WTC11 (cell line): Measurements from ENCODE around the gene PARD3B. TPM values are rescaled to one million over a fixed set of nuclear protein-coding genes. Genes with fewer than 3 reads are reported as not detected.

ENCODE experiments used
- ATAC-seq: fragments of 200-7000 bp; cut with Tn5 transposase; 2 replicates; pipeline ENCODE4 v1.10.0; 2021; ENCODE audit warnings: mild to moderate bottlenecking, moderate library complexity
- CTCF ChIA-PET: fragments of 300-600 bp; sonication (Branson Sonifier 250); formaldehyde crosslinking; loops from one replicate; lab custom pipeline; 2021; ENCODE audit warnings: antibody characterized with exemption; lab: Charles Lee
- POLR2A ChIA-PET: fragments of 350-600 bp; sonication (Branson Sonifier 250); formaldehyde crosslinking; loops from one replicate; lab custom pipeline; 2021; ENCODE audit warnings: antibody characterized with exemption; lab: Charles Lee
- DNase-seq: peaks from one replicate; pipeline ENCODE4 v3.0.0; 2021; ENCODE audit warnings: low spot score
- H3K27ac Mint-ChIP-seq: 2 replicates; pipeline ENCODE4 v1.8.0; 2021; ENCODE audit warnings: mixed read lengths
- H3K27me3 Mint-ChIP-seq: 2 replicates; pipeline ENCODE4 v1.8.0; 2021; ENCODE audit warnings: low read depth, mild to moderate bottlenecking, moderate library complexity, mixed read lengths
- H3K36me3 Mint-ChIP-seq: 2 replicates; pipeline ENCODE4 v1.8.0; 2021; ENCODE audit warnings: mixed read lengths
- H3K4me1 Mint-ChIP-seq: 2 replicates; pipeline ENCODE4 v1.8.0; 2022; ENCODE audit warnings: mixed read lengths
- H3K4me3 Mint-ChIP-seq: 2 replicates; pipeline ENCODE4 v1.8.0; 2021; ENCODE audit warnings: mild to moderate bottlenecking, moderate library complexity, mixed read lengths
- H3K9me3 Mint-ChIP-seq: 2 replicates; pipeline ENCODE4 v1.8.0; 2021; ENCODE audit warnings: mixed read lengths
- ARID4B ChIP-seq: sonication (generic); formaldehyde crosslinking; IDR thresholded peaks from 2 replicates; pipeline ENCODE4 v1.8.0; 2023; ENCODE audit warnings: missing genetic modification reagents, mild to moderate bottlenecking, borderline replicate concordance
- ATF2 ChIP-seq: sonication (generic); formaldehyde crosslinking; IDR thresholded peaks from 2 replicates; pipeline ENCODE4 v1.8.1; 2022; ENCODE audit warnings: low read depth, missing genetic modification reagents, borderline replicate concordance
- E2F1 ChIP-seq: sonication (generic); formaldehyde crosslinking; IDR thresholded peaks from 2 replicates; pipeline ENCODE4 v1.8.0; 2022; ENCODE audit warnings: mild to moderate bottlenecking, missing genetic modification reagents
- HMGXB4 ChIP-seq: sonication (generic); formaldehyde crosslinking; IDR thresholded peaks from 2 replicates; pipeline ENCODE4 v1.8.1; 2023; ENCODE audit warnings: mild to moderate bottlenecking, moderate library complexity, missing genetic modification reagents
- JAZF1 ChIP-seq: fragments of 250-450 bp; sonication (Bioruptor Pico); IDR thresholded peaks from 2 replicates; pipeline ENCODE4 v1.9.0; 2021; ENCODE audit warnings: moderate library complexity, mild to moderate bottlenecking, inconsistent platforms
- KAT7 ChIP-seq: sonication (generic); formaldehyde crosslinking; IDR thresholded peaks from 2 replicates; pipeline ENCODE4 v1.8.1; 2023; ENCODE audit warnings: missing genetic modification reagents, mild to moderate bottlenecking, borderline replicate concordance
- NR2C2 ChIP-seq: sonication (generic); formaldehyde crosslinking; IDR thresholded peaks from 2 replicates; pipeline ENCODE4 v1.8.0; 2022; ENCODE audit warnings: mild to moderate bottlenecking, missing genetic modification reagents
- NR3C1 ChIP-seq: sonication (generic); formaldehyde crosslinking; conservative IDR thresholded peaks from 2 replicates; pipeline ENCODE4 v1.8.1; 2023; ENCODE audit warnings: low read depth, mild to moderate bottlenecking, missing genetic modification reagents
- PRDM15 ChIP-seq: sonication (generic); formaldehyde crosslinking; IDR thresholded peaks from 2 replicates; pipeline ENCODE4 v1.8.0; 2022; ENCODE audit warnings: missing genetic modification reagents
- RELA ChIP-seq: sonication (generic); formaldehyde crosslinking; IDR thresholded peaks from 2 replicates; pipeline ENCODE4 v1.8.1; 2022; ENCODE audit warnings: missing genetic modification reagents, mild to moderate bottlenecking, borderline replicate concordance
- RORB ChIP-seq: fragments of 250-450 bp; sonication (Bioruptor Pico); IDR thresholded peaks from 2 replicates; pipeline ENCODE4 v1.9.0; 2021; ENCODE audit warnings: mild to moderate bottlenecking
- SMAD3 ChIP-seq: sonication (generic); formaldehyde crosslinking; IDR thresholded peaks from 2 replicates; pipeline ENCODE4 v1.8.0; 2022; ENCODE audit warnings: missing genetic modification reagents, mild to moderate bottlenecking, borderline replicate concordance
- TEAD4 ChIP-seq: sonication (generic); formaldehyde crosslinking; IDR thresholded peaks from 2 replicates; pipeline ENCODE4 v1.8.0; 2022; ENCODE audit warnings: mild to moderate bottlenecking, missing genetic modification reagents
- ZNF416 ChIP-seq: fragments of 250-450 bp; sonication (Bioruptor Pico); IDR thresholded peaks from 2 replicates; pipeline ENCODE4 v1.9.0; 2021; ENCODE audit warnings: mild to moderate bottlenecking, inconsistent platforms
- total RNA-seq: library from RNA; stranded (reverse); gene quantifications from 3 replicates; pipeline ENCODE4 v1.2.3, GENCODE V29; 2021

Gene PARD3B
- total RNA-seq, 1 experiment from 2014 or later: 5.6 TPM

GRCh38 chr2:204665207-204665606 is 119.9 kb downstream of the PARD3B start:
- TF ChIP-seq ARID4B (CRISPR knock-in tag) (no peak), E2F1 (no peak), KAT7 (CRISPR knock-in tag) (no peak), NR2C2 (no peak), RORB (CRISPR knock-in tag) (no peak), RELA (CRISPR knock-in tag) (no peak), SMAD3 (CRISPR knock-in tag) (no peak), NR3C1 (no peak), ZNF416 (CRISPR knock-in tag) (no peak), TEAD4 (CRISPR knock-in tag) (no peak), PRDM15 (CRISPR knock-in tag) (no peak), ATF2 (CRISPR knock-in tag) (no peak), JAZF1 (CRISPR knock-in tag) (no peak), HMGXB4 (CRISPR knock-in tag) (no peak)
- H3K9me3 Mint-ChIP-seq: no peaks in the 10 kb centered on the region
- ChIA-PET CTCF (interaction anchor here (1.0 to 1.1 kb wide), 4 partner anchors 27 to 487 kb away, joined by 3 to 5 read pairs (median 4); no protein-coding TSS in a partner anchor), POLR2A (no interaction called here)
- H3K27me3 Mint-ChIP-seq: no peaks in the 10 kb centered on the region
- peaks cover 17% of the 10 kb centered on the region for H3K4me1 Mint-ChIP-seq
- no peak overlapping the region for H3K4me3 Mint-ChIP-seq
- DNase-seq: no peak
- no peaks in the 10 kb centered on the region for H3K36me3 Mint-ChIP-seq
- H3K27ac Mint-ChIP-seq: no peak overlapping the region
- peak; percentile 57 for ATAC-seq
